Measurements from ENCODE around the gene MAN2A2. TPM values are rescaled to one million over a fixed set of nuclear protein-coding genes. Genes with fewer than 3 reads are reported as not detected.
A peak's percentile ranks its signal among the peaks of the same experiment; 100 is the strongest.

The MAN2A2 gene
- total and polyA plus RNA-seq, 2 of the 8 experiments (the other 6 are each of a cell fraction or from before 2014, with no cell fraction given): 23.1 to 29.7 TPM

DNA sequence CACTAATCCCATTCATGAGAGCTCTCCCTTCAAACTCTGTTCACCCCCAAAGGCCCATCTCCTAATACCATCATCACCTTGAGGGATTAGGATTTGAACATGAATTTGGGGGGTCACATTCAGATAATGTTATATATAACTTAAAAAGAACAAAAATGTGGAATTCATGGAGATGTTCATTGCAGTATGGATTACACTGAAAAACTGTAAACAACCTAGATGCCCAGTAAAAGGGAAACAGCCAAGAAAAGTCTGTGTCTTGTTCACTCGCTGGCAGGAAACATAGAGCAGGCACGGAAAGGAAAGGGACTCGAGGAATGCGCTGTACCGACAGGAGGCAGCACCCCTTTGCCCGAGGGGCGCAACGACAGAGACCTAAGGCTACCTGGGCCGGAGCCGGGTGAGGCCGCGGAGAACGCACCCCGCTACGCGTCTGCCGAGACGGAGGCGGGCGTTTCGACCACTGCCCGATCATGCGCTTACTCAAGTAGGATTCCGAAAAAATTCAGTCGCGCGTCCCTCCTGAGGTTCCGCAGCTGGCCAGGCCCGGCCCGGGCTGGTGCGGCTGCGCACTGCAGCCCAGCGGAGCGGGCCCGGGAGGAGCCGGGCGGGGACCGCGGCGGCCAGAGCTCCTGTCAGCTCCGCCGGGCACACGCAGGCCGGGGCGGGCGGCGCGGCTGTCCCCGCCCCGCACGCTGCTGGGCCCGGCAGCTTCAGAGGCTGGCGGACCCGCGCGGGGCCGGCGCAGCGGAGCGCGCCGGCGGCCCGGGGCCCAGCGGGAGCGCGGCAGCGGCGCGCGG is 862 bp upstream of the MAN2A2 start (continued):
- TF ChIP-seq, protein P1, sequence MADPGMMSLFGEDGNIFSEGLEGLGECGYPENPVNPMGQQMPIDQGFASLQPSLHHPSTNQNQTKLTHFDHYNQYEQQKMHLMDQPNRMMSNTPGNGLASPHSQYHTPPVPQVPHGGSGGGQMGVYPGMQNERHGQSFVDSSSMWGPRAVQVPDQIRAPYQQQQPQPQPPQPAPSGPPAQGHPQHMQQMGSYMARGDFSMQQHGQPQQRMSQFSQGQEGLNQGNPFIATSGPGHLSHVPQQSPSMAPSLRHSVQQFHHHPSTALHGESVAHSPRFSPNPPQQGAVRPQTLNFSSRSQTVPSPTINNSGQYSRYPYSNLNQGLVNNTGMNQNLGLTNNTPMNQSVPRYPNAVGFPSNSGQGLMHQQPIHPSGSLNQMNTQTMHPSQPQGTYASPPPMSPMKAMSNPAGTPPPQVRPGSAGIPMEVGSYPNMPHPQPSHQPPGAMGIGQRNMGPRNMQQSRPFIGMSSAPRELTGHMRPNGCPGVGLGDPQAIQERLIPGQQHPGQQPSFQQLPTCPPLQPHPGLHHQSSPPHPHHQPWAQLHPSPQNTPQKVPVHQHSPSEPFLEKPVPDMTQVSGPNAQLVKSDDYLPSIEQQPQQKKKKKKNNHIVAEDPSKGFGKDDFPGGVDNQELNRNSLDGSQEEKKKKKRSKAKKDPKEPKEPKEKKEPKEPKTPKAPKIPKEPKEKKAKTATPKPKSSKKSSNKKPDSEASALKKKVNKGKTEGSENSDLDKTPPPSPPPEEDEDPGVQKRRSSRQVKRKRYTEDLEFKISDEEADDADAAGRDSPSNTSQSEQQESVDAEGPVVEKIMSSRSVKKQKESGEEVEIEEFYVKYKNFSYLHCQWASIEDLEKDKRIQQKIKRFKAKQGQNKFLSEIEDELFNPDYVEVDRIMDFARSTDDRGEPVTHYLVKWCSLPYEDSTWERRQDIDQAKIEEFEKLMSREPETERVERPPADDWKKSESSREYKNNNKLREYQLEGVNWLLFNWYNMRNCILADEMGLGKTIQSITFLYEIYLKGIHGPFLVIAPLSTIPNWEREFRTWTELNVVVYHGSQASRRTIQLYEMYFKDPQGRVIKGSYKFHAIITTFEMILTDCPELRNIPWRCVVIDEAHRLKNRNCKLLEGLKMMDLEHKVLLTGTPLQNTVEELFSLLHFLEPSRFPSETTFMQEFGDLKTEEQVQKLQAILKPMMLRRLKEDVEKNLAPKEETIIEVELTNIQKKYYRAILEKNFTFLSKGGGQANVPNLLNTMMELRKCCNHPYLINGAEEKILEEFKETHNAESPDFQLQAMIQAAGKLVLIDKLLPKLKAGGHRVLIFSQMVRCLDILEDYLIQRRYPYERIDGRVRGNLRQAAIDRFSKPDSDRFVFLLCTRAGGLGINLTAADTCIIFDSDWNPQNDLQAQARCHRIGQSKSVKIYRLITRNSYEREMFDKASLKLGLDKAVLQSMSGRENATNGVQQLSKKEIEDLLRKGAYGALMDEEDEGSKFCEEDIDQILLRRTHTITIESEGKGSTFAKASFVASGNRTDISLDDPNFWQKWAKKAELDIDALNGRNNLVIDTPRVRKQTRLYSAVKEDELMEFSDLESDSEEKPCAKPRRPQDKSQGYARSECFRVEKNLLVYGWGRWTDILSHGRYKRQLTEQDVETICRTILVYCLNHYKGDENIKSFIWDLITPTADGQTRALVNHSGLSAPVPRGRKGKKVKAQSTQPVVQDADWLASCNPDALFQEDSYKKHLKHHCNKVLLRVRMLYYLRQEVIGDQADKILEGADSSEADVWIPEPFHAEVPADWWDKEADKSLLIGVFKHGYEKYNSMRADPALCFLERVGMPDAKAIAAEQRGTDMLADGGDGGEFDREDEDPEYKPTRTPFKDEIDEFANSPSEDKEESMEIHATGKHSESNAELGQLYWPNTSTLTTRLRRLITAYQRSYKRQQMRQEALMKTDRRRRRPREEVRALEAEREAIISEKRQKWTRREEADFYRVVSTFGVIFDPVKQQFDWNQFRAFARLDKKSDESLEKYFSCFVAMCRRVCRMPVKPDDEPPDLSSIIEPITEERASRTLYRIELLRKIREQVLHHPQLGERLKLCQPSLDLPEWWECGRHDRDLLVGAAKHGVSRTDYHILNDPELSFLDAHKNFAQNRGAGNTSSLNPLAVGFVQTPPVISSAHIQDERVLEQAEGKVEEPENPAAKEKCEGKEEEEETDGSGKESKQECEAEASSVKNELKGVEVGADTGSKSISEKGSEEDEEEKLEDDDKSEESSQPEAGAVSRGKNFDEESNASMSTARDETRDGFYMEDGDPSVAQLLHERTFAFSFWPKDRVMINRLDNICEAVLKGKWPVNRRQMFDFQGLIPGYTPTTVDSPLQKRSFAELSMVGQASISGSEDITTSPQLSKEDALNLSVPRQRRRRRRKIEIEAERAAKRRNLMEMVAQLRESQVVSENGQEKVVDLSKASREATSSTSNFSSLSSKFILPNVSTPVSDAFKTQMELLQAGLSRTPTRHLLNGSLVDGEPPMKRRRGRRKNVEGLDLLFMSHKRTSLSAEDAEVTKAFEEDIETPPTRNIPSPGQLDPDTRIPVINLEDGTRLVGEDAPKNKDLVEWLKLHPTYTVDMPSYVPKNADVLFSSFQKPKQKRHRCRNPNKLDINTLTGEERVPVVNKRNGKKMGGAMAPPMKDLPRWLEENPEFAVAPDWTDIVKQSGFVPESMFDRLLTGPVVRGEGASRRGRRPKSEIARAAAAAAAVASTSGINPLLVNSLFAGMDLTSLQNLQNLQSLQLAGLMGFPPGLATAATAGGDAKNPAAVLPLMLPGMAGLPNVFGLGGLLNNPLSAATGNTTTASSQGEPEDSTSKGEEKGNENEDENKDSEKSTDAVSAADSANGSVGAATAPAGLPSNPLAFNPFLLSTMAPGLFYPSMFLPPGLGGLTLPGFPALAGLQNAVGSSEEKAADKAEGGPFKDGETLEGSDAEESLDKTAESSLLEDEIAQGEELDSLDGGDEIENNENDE (IDR thresholded peaks at IDR 0.05; ENCODE audit: insufficient replicate concordance, low read length): no peak
- peak; percentile 60 for TF ChIP-seq ASH2L (IDR thresholded peaks at IDR 0.05; ENCODE audit: low read length)
- TF ChIP-seq CEBPB (IDR thresholded peaks at IDR 0.05; ENCODE audit: low read depth, low read length): no peak
- no peak for TF ChIP-seq CBX8 (IDR thresholded peaks at IDR 0.05; ENCODE audit: borderline replicate concordance, low read depth, low read length)
- TF ChIP-seq, protein P2, sequence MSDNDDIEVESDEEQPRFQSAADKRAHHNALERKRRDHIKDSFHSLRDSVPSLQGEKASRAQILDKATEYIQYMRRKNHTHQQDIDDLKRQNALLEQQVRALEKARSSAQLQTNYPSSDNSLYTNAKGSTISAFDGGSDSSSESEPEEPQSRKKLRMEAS (IDR thresholded peaks at IDR 0.05): peak; percentile 57; the same call in 1 of the 2 replicates
- no peak for TF ChIP-seq HDAC2 (IDR thresholded peaks at IDR 0.05; ENCODE audit: borderline replicate concordance in 1 of 2, low read depth in 2 of 2, low read length in 2 of 2)
- TF ChIP-seq NRF1 (IDR thresholded peaks at IDR 0.05; ENCODE audit: low read depth, low read length): peak; percentile 49
- TF ChIP-seq CBX5 (IDR thresholded peaks at IDR 0.05; ENCODE audit: low read depth, low read length): no peak
- TF ChIP-seq TAF1 (IDR thresholded peaks at IDR 0.05; ENCODE audit: low read depth, low read length): peak; percentile 38; the same call in 1 of the 2 replicates
